KMS-11 (cell line): ENCODE data around the gene LPCAT3.

Experiments
- H2AFZ ChIP-seq: fragments of 200-600 bp; sonication (generic); 2 replicates; pipeline ENCODE4 v1.6.1; 2016; ENCODE audit warnings: antibody characterized with exemption, mixed run types, low read depth
- H3K27ac ChIP-seq: fragments of 200-600 bp; sonication (generic); 2 replicates; pipeline ENCODE4 v1.6.1; 2016; ENCODE audit warnings: mild to moderate bottlenecking, mixed run types
- H3K27me3 ChIP-seq: fragments of 200-600 bp; sonication (generic); 2 replicates; pipeline ENCODE4 v1.6.1; 2017; ENCODE audit warnings: mild to moderate bottlenecking, low read depth, mixed run types, moderate library complexity; ENCODE audit not compliant: insufficient read depth
- H3K36me3 ChIP-seq: fragments of 200-600 bp; sonication (generic); 2 replicates; pipeline ENCODE4 v1.6.1; 2017; ENCODE audit warnings: mild to moderate bottlenecking, mixed run types; ENCODE audit not compliant: insufficient read depth
- H3K4me1 ChIP-seq: fragments of 200-600 bp; sonication (generic); 2 replicates; pipeline ENCODE4 v1.6.1; 2016; ENCODE audit warnings: mild to moderate bottlenecking, low read depth, mixed run types; ENCODE audit not compliant: poor library complexity, severe bottlenecking
- H3K4me2 ChIP-seq: fragments of 200-600 bp; sonication (generic); 2 replicates; pipeline ENCODE4 v1.7.0; 2016; ENCODE audit warnings: mild to moderate bottlenecking, mixed run types
- H3K4me3 ChIP-seq: fragments of 200-600 bp; sonication (generic); IDR thresholded peaks from 2 replicates; pipeline ENCODE4 v1.6.1; 2017; ENCODE audit warnings: low read depth, low read length, mixed read lengths; ENCODE audit not compliant: insufficient read depth
- H3K79me2 ChIP-seq: fragments of 200-600 bp; sonication (generic); 2 replicates; pipeline ENCODE4 v1.6.1; 2016; ENCODE audit warnings: low read depth, mixed run types; ENCODE audit not compliant: insufficient read depth
- H3K9ac ChIP-seq: fragments of 200-600 bp; sonication (generic); 2 replicates; pipeline ENCODE4 v1.6.1; 2016; ENCODE audit warnings: mild to moderate bottlenecking, mixed run types
- H4K20me1 ChIP-seq: fragments of 200-600 bp; sonication (generic); 2 replicates; pipeline ENCODE4 v1.6.1; 2016; ENCODE audit warnings: mild to moderate bottlenecking, mixed run types; ENCODE audit not compliant: insufficient read depth
- TF ChIP-seq, protein P1 (sequence below): fragments of 200-600 bp; sonication (generic); conservative IDR thresholded peaks from 2 replicates; pipeline ENCODE4 v1.6.1; 2017; ENCODE audit warnings: low read depth, mild to moderate bottlenecking, antibody characterized with exemption, low read length, moderate library complexity, mixed read lengths

The LPCAT3 gene

DNA sequence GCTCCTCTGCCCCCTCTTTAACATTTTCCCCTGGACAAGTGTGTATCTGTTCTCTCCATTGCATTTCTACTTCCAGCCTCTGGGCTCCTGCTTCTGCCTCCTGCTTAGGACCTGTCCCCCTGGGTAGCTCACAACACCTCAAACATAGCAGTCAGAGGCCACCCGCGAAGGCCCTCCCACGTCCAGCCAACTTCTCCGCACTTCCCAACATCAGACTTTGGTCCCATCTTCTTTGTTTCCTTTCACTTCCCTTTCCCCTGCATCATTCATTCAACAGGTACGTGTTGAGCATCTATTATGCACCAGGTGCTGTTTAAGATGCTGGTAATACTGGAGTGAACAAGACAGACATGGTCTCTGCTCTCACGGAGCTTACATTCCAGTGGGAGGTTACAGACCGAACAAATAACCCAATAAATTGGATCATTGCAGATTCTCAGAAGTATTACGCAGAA lies 71.3 kb downstream of the LPCAT3 start:
- Histone ChIP-seq H3K27ac (no peak overlapping the region), H3K4me3 (no peak overlapping the region), H3K4me1 (peaks cover 31% of the 10 kb centered on the region), H4K20me1 (no peaks in the 10 kb centered on the region), H2AFZ (no peak overlapping the region), H3K36me3 (no peaks in the 10 kb centered on the region), H3K27me3 (no peaks in the 10 kb centered on the region), H3K9ac (no peak overlapping the region), H3K79me2 (no peaks in the 10 kb centered on the region), H3K4me2 (no peak overlapping the region)
- TF ChIP-seq, protein P1, sequence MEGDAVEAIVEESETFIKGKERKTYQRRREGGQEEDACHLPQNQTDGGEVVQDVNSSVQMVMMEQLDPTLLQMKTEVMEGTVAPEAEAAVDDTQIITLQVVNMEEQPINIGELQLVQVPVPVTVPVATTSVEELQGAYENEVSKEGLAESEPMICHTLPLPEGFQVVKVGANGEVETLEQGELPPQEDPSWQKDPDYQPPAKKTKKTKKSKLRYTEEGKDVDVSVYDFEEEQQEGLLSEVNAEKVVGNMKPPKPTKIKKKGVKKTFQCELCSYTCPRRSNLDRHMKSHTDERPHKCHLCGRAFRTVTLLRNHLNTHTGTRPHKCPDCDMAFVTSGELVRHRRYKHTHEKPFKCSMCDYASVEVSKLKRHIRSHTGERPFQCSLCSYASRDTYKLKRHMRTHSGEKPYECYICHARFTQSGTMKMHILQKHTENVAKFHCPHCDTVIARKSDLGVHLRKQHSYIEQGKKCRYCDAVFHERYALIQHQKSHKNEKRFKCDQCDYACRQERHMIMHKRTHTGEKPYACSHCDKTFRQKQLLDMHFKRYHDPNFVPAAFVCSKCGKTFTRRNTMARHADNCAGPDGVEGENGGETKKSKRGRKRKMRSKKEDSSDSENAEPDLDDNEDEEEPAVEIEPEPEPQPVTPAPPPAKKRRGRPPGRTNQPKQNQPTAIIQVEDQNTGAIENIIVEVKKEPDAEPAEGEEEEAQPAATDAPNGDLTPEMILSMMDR, result no peak

DNA sequence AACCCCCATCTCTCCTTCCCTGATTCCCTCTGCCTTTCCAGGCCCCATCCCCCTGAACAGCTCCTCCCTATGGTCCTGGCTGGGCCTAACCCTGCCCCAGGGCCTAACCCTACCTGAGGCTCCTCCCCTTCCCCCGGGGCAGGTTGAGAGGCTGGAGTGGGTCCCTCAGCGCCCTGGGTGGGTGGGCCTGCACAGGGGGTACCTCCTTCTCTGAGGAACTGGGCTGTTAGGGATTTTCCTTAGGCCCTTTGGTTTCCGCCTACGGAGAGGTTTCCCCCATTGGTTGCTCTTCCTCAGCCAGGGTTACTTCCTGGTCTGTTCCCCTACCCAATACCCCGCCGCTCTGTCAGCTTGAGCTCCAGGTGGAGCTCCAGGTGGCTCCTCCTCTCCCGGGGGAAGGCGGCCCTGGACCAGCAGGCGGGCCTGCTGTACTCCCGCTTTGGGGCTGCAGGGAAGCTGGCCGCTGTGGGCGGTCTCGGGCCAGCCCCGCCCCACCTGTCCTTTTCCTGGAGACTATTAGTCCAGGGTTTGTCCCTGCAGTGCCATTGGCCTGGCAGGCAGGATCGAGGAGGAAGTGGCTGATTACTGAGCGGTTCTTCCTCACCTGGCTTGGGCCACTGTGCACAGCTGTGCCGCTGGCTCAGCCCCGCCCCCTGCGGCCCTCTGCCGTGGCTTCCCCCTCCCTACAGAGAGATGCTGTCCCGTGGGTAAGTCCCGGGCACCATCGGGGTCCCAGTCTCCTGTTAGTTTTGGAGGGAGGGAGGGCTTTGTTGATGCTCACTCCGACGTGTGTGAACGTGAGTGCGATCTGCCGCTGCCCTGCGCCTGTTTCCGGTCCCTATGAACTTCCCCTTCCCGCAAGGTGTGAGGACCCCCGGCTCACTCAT lies 72.0 kb downstream of the LPCAT3 start:
- H3K9ac ChIP-seq, result no peak overlapping the region
- H3K4me3 ChIP-seq, result no peak overlapping the region

GRCh38 chr12:6945613-6946012 lies 72.7 kb downstream of the LPCAT3 start:
- H3K4me3 ChIP-seq, result no peak overlapping the region
- H3K36me3 ChIP-seq, result no peaks in the 10 kb centered on the region
- peak overlapping the region; percentile 98; the same call in 1 of the 2 replicates for H3K27ac ChIP-seq
- no peak overlapping the region for H2AFZ ChIP-seq
- H3K9ac ChIP-seq, result no peak overlapping the region; the same call in 1 of the 2 replicates
- H3K4me2 ChIP-seq, result peak overlapping the region; percentile 73
- no peaks in the 10 kb centered on the region for H3K27me3 ChIP-seq
- TF ChIP-seq, protein P1, result no peak
- H3K4me1 ChIP-seq, result peaks cover 31% of the 10 kb centered on the region
- H4K20me1 ChIP-seq, result no peaks in the 10 kb centered on the region
- H3K79me2 ChIP-seq, result no peaks in the 10 kb centered on the region

More for the DNA sequence above, 72.0 kb downstream of the LPCAT3 start:
- no peak overlapping the region for H2AFZ ChIP-seq
- peaks cover 31% of the 10 kb centered on the region for H3K4me1 ChIP-seq
- H4K20me1 ChIP-seq, result no peaks in the 10 kb centered on the region
- H3K79me2 ChIP-seq, result no peaks in the 10 kb centered on the region
- H3K27me3 ChIP-seq, result no peaks in the 10 kb centered on the region
- H3K4me2 ChIP-seq, result no peak overlapping the region
- TF ChIP-seq, protein P1, result no peak
- no peaks in the 10 kb centered on the region for H3K36me3 ChIP-seq
- H3K27ac ChIP-seq, result no peak overlapping the region

DNA sequence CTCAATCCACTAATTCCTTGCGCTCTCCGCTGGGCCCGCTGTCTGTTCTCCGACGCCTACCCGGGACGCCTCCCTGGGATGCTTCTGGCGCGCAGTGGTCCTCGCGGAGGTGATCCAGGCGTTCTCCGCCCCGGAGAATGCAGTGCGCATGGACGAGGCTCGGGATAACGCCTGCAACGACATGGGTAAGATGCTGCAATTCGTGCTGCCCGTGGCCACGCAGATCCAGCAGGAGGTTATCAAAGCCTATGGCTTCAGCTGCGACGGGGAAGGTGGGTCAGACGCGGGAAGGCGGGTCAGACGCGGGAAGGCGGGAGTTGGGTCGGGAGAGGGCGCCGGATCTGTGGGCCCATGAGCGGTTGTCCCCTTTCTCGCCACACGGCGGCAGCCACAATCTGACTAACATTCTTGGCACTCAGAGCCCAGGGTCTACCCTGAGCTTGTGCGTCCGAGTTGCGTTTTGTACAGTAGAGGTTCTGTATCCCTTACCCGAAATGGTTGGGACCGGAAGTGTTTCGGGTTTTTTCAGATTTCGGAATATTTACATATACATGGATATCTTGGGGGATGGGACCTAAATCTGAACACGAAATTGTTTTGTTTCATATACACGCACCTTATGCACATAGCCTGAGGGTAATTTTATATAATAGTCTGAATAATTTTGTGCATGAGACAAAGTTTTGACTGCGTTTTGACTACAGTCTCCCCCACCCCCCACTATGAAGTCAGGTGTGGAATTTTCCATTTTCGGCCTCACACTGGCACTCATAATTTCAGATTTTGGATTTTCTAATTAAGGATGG lies 73.7 kb downstream of the LPCAT3 start:
- Histone ChIP-seq H3K27ac (peak overlapping the region; percentile 98), H3K27me3 (no peaks in the 10 kb centered on the region), H3K4me3 (no peak overlapping the region), H3K79me2 (no peaks in the 10 kb centered on the region), H3K36me3 (no peaks in the 10 kb centered on the region), H3K4me1 (peaks cover 28% of the 10 kb centered on the region), H4K20me1 (no peaks in the 10 kb centered on the region), H2AFZ (peak overlapping the region; percentile 54; the same call in 1 of the 2 replicates), H3K4me2 (peak overlapping the region; percentile 73), H3K9ac (peak overlapping the region; percentile 86)
- TF ChIP-seq, protein P1, result peak; percentile 72
